ENCODE results near the gene TMEM250.

TMEM250 gene

GRCh38 chr9:136131629-136132511 is 13.2 kb upstream of the TMEM250 start:
- DNase-seq: no peak

- no peak for DNase-seq
Observed at GRCh38 chr9:136129176-136129575, 10.5 kb upstream of the TMEM250 start.

GRCh38 chr9:136128436-136128835 is 9.8 kb upstream of the TMEM250 start:
- no peak for DNase-seq

GRCh38 chr9:136127313-136127712 is 8.6 kb upstream of the TMEM250 start:
- no peak for DNase-seq

GRCh38 chr9:136124976-136125692 is 6.5 kb upstream of the TMEM250 start:
- DNase-seq: no peak

- peak; percentile 67 for DNase-seq
Observed at GRCh38 chr9:136122425-136123383, 4.0 kb upstream of the TMEM250 start.

GRCh38 chr9:136121801-136122200 is 3.1 kb upstream of the TMEM250 start:
- no peak for DNase-seq

- DNase-seq: no peak
Observed at GRCh38 chr9:136120438-136120844, 1.8 kb upstream of the TMEM250 start.

GRCh38 chr9:136119883-136120393 is 1.3 kb upstream of the TMEM250 start:
- DNase-seq: no peak

- no peak for DNase-seq
Observed at GRCh38 chr9:136119061-136119882, 597 bp upstream of the TMEM250 start.

- DNase-seq: no peak
Observed at GRCh38 chr9:136117916-136118319, 757 bp downstream of the TMEM250 start.

GRCh38 chr9:136117291-136117915 is 1.3 kb downstream of the TMEM250 start:
- DNase-seq: peak; percentile 38

GRCh38 chr9:136116360-136117098 is 2.1 kb downstream of the TMEM250 start:
- DNase-seq: no peak

- DNase-seq: no peak
Observed at GRCh38 chr9:136115641-136116359, 2.9 kb downstream of the TMEM250 start.

- DNase-seq: no peak
Observed at GRCh38 chr9:136115206-136115605, 3.5 kb downstream of the TMEM250 start.

GRCh38 chr9:136114610-136115009 is 4.1 kb downstream of the TMEM250 start:
- no peak for DNase-seq

GRCh38 chr9:136112541-136112940 is 6.1 kb downstream of the TMEM250 start:
- no peak for DNase-seq

GRCh38 chr9:136111910-136112309 is 6.8 kb downstream of the TMEM250 start:
- no peak for DNase-seq

- DNase-seq: no peak
Observed at GRCh38 chr9:136111190-136111589, 7.5 kb downstream of the TMEM250 start.
